Kidney (tissue), 14 donors: ENCODE results near the gene TRPC4. TPM values are rescaled to one million over a fixed set of nuclear protein-coding genes. Genes with fewer than 3 reads are reported as not detected.
A peak's percentile ranks its signal among the peaks of the same experiment; 100 is the strongest.

Source experiments
- DNase-seq, 5 donors: peaks; one replicate each; pipeline ENCODE4 v3.0.0-alpha.2; 2013 to 2020
- FAIRE-seq: peaks from 2 replicates; lab custom pipeline; 2012; peaks lifted over from hg19 to GRCh38; lab: Jason Lieb, UNC
- H3K27ac ChIP-seq, 2 donors: one replicate each; pipeline ENCODE4 v1.7.0; 2013; ENCODE audit warnings: low read depth in 2 of 2, low read length in 2 of 2, inconsistent platforms in 1 of 2
- H3K27me3 ChIP-seq: one replicate; pipeline ENCODE4 v1.7.1; 2013; ENCODE audit warnings: low read length, inconsistent platforms; ENCODE audit not compliant: control insufficient read depth, insufficient read depth
- H3K36me3 ChIP-seq, 3 donors: one replicate each; pipeline versions ENCODE4 v1.7.0 to v1.7.1; 2013; ENCODE audit warnings: low read length in 3 of 3, control low read depth in 1 of 3, inconsistent platforms in 1 of 3; ENCODE audit not compliant: insufficient read depth in 3 of 3, control insufficient read depth in 2 of 3
- H3K4me1 ChIP-seq, 3 donors: one replicate each; pipeline versions ENCODE4 v1.7.0 to v1.7.1; 2013; ENCODE audit warnings: low read length in 3 of 3, inconsistent platforms in 1 of 3, low read depth in 1 of 3; ENCODE audit not compliant: control insufficient read depth in 2 of 3, insufficient read depth in 2 of 3
- H3K4me3 ChIP-seq, 3 donors: one replicate each; pipeline versions ENCODE4 v1.7.0 to v1.8.1; 2013; ENCODE audit warnings: low read length in 3 of 3, control low read depth in 1 of 3, inconsistent platforms in 1 of 3
- H3K9ac ChIP-seq, 3 donors: one replicate each; pipeline versions ENCODE4 v1.7.0 to v1.7.1; 2013; ENCODE audit warnings: low read length in 3 of 3, control low read depth in 1 of 3, inconsistent platforms in 1 of 3
- H3K9me3 ChIP-seq, 3 donors: one replicate each; pipeline versions ENCODE4 v1.7.0 to v1.7.1; 2013; ENCODE audit warnings: low read length in 3 of 3, control low read depth in 1 of 3, inconsistent platforms in 1 of 3; ENCODE audit not compliant: control insufficient read depth in 2 of 3, insufficient read depth in 1 of 3
- CTCF ChIP-seq: IDR thresholded peaks from 3 replicates; pipeline ENCODE4 v1.5.1; 2012; ENCODE audit warnings: mild to moderate bottlenecking, moderate library complexity, borderline replicate concordance; ENCODE audit not compliant: insufficient read depth; ENCODE audit errors: extremely low read depth
- intact Hi-C: fragments of 100-400 bp; cut with DNase I; formaldehyde crosslinking; loops from one replicate; pipeline ENCODE4 v1.11.1; 2022
- polyA plus RNA-seq: library from polyadenylated mRNA; stranded (reverse); fragments of 350-450 nt; fragmentation: Illumina TruSeq; extraction: RNeasy Lipid Tissue Mini Kit (QIAGEN cat#74804); gene quantifications from one replicate; pipeline ENCODE4 v1.2.3, GENCODE V29; 2014; ENCODE audit warnings: low read depth, low replicate concordance; ENCODE audit not compliant: insufficient read depth
- total RNA-seq: library from RNA; stranded (reverse); fragmentation: NEBNext Ultra II Directional; extraction: Animal tissue kit (Norgen Biotek cat#: 25700); gene quantifications from one replicate; pipeline ENCODE4 v1.2.1, GENCODE V29; 2021
- donor health status: control.
- donor health status: control.
- donor health status: control.
- donor health status: control.
- donor health status: control.
- donor health status: DM: yes; HTN: yes; CAD: no.
- donor health status: Normal renal cell carcinoma (clear cell type).

The TRPC4 gene
- total and polyA plus RNA-seq, 2 donors from 2014 or later = 0.62 to 2.9 TPM

- no peak for TF ChIP-seq CTCF
- no peaks in the 10 kb centered on the region for H3K27me3 ChIP-seq
- no peak overlapping the region for H3K4me3 ChIP-seq
- no peak overlapping the region for H3K27ac ChIP-seq
- no peaks in the 10 kb centered on the region for H3K9me3 ChIP-seq
- DNase-seq = no peak
- no peaks in the 10 kb centered on the region for H3K36me3 ChIP-seq
- FAIRE-seq = no peak
- intact Hi-C loops = no loop called here
- H3K9ac ChIP-seq = no peak overlapping the region
- no peaks in the 10 kb centered on the region for H3K4me1 ChIP-seq
Observed at GRCh38 chr13:37878921-37879320, 9.3 kb upstream of the TRPC4 start.

GRCh38 chr13:37878496-37878895 lies 8.9 kb upstream of the TRPC4 start:
- TF ChIP-seq CTCF = no peak
- Histone ChIP-seq H3K36me3 (no peaks in the 10 kb centered on the region), H3K4me1 (no peaks in the 10 kb centered on the region), H3K9me3 (no peaks in the 10 kb centered on the region), H3K4me3 (no peak overlapping the region), H3K27me3 (no peaks in the 10 kb centered on the region), H3K9ac (no peak overlapping the region), H3K27ac (no peak overlapping the region)
- intact Hi-C loops = no loop called here
- FAIRE-seq (no peak), DNase-seq (no peak)

GRCh38 chr13:37870895-37871550 lies 1.5 kb upstream of the TRPC4 start:
- intact Hi-C loops = no loop called here
- peaks cover 0 to 4% (median 0%) of the 10 kb centered on the region in 3 donors for H3K4me1 ChIP-seq
- DNase-seq (peak in 2 of 5 donors; percentile 11 to 20), FAIRE-seq (no peak)
- no peak overlapping the region for H3K9ac ChIP-seq
- TF ChIP-seq CTCF = no peak
- H3K27ac ChIP-seq = no peak overlapping the region
- H3K4me3 ChIP-seq = peak overlapping the region in 2 of 3 donors; percentile 65 to 79
- no peaks in the 10 kb centered on the region for H3K9me3 ChIP-seq
- no peaks in the 10 kb centered on the region for H3K36me3 ChIP-seq
- H3K27me3 ChIP-seq = no peaks in the 10 kb centered on the region

GRCh38 chr13:37870489-37870845 lies 895 bp upstream of the TRPC4 start:
- Histone ChIP-seq H3K9me3 (no peaks in the 10 kb centered on the region), H3K4me1 (peaks cover 0 to 4% (median 0%) of the 10 kb centered on the region in 3 donors), H3K27me3 (no peaks in the 10 kb centered on the region), H3K27ac (no peak overlapping the region), H3K36me3 (no peaks in the 10 kb centered on the region), H3K4me3 (peak overlapping the region; percentile 63 to 79 (median 65)), H3K9ac (no peak overlapping the region)
- TF ChIP-seq CTCF = no peak
- DNase-seq (no peak), FAIRE-seq (no peak)
- intact Hi-C loops = no loop called here
